Stimulated activated naive CD8-positive, alpha-beta T cell treated with anti-CD3 and anti-CD28 coated beads, Interleukin-15, Interleukin-2, amounts not matched to agents 100 ng/mL and 50 ng/mL, for 24 hours (primary cell): ENCODE results near the gene SLC7A1.

Source experiments
- H3K27ac Mint-ChIP-seq: one replicate; pipeline ENCODE4 v1.8.0; 2021; ENCODE audit warnings: mild to moderate bottlenecking, mixed read lengths
- H3K27me3 Mint-ChIP-seq: one replicate; pipeline ENCODE4 v1.8.0; 2021; ENCODE audit warnings: mixed read lengths
- H3K36me3 Mint-ChIP-seq: one replicate; pipeline ENCODE4 v1.8.0; 2021; ENCODE audit warnings: low read depth, mixed read lengths
- H3K4me1 Mint-ChIP-seq: one replicate; pipeline ENCODE4 v1.8.0; 2021; ENCODE audit warnings: low read depth, mixed read lengths
- H3K4me3 Mint-ChIP-seq: one replicate; pipeline ENCODE4 v1.8.0; 2021; ENCODE audit warnings: mild to moderate bottlenecking, mixed read lengths
- H3K9me3 Mint-ChIP-seq: one replicate; pipeline ENCODE4 v1.8.0; 2021; ENCODE audit warnings: mixed read lengths

SLC7A1 gene

DNA sequence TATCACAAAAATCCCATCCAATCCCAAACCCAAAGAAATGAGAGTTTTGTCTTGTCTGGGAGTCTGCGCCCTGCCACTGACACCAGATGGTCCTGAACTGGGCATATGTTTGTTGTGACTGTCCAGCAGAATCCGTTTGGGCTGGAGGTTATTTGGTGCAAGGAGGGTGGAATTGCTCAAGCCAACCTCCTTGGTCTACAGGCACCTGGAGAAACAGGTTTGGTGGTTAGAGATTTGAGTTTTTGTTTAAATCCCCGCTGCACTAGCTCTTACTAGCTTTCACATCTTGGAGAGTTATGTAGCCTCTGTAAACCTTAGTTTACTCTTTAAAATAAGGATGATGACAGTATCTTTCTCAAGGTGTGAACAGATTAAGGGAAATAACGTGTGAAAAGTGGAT lies 101.7 kb downstream of the SLC7A1 start:
- H3K9me3 Mint-ChIP-seq = no peaks in the 10 kb centered on the region
- H3K27me3 Mint-ChIP-seq = peaks cover 17% of the 10 kb centered on the region
- H3K27ac Mint-ChIP-seq = no peak overlapping the region
- H3K4me1 Mint-ChIP-seq = peaks cover 8% of the 10 kb centered on the region
- no peak overlapping the region for H3K4me3 Mint-ChIP-seq
- H3K36me3 Mint-ChIP-seq = no peaks in the 10 kb centered on the region

DNA sequence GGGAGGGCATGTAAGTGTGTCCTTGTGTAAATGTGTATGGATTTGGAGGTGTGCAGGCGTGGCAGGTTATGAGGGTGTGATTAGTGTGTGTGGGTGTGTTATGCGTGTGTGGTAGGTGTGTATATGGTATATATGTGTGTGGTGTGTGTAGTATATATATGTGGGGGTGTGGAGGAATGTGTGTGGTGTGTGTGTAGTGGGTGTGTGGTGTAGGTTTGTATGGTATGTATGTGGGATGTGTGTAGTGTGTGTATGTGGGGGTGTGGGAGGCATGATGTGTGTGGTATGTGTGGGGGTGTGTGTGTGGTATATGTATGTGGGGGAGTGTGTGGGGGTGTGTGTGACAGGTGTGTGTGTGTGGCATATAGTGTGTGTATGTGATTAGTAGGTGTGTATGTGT lies 104.2 kb downstream of the SLC7A1 start:
- Mint-ChIP-seq H3K9me3 (no peaks in the 10 kb centered on the region), H3K27me3 (peaks cover 12% of the 10 kb centered on the region), H3K27ac (no peak overlapping the region), H3K4me3 (no peak overlapping the region), H3K4me1 (peaks cover 4% of the 10 kb centered on the region), H3K36me3 (no peaks in the 10 kb centered on the region)

DNA sequence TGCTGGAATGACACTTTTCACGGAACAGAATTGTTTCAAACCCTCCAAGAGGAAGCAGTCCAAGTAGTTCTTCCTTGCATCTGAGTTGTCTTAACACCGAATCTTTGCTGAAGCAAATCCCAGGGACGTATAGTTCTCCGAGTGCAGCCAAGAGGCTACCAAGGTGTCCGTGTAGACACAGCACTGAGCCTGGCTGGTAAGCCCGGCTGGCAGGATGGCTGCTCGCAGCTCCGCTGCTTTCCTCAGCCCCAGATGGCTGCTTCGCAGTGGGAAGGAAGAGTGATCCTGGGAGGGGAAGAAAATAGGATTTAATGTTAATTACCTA lies 105.0 kb downstream of the SLC7A1 start:
- H3K36me3 Mint-ChIP-seq = no peaks in the 10 kb centered on the region
- no peaks in the 10 kb centered on the region for H3K4me1 Mint-ChIP-seq
- H3K4me3 Mint-ChIP-seq = no peak overlapping the region
- peaks cover 11% of the 10 kb centered on the region for H3K27me3 Mint-ChIP-seq
- H3K27ac Mint-ChIP-seq = no peak overlapping the region
- no peaks in the 10 kb centered on the region for H3K9me3 Mint-ChIP-seq

DNA sequence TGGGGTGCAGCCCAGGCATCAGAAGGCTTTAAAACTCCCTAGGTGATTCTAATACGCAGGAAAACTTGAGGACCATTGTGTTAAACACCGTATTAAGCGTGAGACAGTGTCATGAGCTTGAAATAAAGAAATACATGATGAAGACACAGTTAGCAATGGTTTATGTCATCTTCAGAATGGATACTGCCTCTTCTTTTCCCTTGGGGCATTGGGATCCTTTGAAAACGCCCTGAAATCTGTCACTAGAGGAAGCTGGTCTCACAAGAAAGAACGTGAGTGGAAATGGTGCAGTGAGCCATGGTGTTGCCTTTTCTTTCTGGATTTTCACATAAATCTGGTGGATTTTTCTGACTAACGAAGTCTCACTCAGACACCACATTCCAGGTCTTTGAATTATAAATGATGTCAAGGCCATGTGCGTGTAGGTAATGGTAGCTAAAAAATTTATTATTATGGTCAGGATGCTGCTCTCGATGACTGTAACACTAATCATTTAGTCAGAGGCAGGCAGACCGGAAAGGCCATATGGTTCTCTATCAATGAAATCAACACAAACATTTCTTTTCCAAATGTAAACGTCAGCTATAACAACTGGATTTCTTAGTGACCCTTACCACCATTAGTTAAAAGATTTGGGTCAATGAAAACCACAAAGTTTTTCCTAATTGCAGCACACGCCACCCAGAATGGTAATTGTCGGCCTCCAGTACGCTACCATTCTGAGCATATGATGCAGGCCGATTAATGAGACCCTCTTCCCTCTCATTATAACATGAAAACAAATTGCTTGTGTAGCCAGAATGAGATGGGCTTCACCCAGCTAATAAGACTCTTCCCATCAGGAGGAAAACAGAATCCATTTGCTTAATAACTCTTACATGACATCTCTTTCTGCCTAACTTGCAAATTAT lies 105.6 kb downstream of the SLC7A1 start:
- Mint-ChIP-seq H3K36me3 (no peaks in the 10 kb centered on the region), H3K9me3 (no peaks in the 10 kb centered on the region), H3K27me3 (peaks cover 11% of the 10 kb centered on the region), H3K27ac (no peak overlapping the region), H3K4me3 (no peak overlapping the region), H3K4me1 (no peaks in the 10 kb centered on the region)

DNA sequence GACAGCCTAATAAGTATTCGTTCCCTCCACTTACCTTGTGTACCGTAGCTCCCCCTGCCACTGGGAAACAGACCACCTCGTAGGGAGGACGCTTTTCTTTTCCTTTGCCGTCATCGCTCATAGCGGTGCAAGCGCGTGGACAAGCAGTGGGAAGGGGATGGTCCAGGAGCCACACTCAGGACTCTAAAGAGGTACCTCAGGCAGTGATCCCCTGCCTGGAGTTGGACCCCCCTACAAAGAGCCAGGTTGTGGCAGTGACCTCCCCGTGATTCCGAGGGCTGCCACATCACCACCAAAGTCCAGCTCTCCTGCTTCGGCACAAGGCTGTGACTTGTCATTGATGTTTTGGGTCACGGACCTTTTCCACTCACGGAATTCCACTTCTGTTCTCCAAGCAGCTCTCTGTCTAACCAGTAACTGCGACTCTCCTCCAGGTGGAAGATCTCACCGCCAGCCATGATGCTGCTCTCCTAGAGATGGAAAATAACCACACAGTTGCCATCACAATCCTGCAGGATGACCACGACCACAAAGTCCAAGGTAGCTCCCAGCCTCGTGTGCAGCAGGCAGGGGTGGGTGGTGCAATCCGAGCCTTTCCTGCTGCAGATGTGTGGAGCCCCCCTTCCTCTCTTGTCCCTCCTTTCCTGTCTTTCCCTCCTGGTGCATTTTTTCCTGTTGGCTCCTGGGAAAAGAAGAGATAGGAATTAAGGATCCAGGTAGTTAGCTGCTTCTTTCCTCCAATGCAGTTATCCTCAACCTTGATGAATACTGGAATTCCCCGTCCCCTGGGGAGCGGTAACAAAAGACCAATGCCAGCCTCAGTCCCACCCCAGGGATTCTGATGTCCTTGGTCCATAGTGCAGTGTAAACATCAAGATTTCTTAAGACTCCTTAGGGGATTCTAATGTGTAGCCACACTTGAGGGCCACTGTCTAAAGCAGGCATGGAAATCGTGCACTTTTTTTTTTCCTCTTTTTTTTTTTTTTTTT lies 107.7 kb downstream of the SLC7A1 start:
- Mint-ChIP-seq H3K4me3 (no peak overlapping the region), H3K27ac (no peak overlapping the region), H3K9me3 (no peaks in the 10 kb centered on the region), H3K36me3 (no peaks in the 10 kb centered on the region), H3K4me1 (no peaks in the 10 kb centered on the region), H3K27me3 (peaks cover 7% of the 10 kb centered on the region)

DNA sequence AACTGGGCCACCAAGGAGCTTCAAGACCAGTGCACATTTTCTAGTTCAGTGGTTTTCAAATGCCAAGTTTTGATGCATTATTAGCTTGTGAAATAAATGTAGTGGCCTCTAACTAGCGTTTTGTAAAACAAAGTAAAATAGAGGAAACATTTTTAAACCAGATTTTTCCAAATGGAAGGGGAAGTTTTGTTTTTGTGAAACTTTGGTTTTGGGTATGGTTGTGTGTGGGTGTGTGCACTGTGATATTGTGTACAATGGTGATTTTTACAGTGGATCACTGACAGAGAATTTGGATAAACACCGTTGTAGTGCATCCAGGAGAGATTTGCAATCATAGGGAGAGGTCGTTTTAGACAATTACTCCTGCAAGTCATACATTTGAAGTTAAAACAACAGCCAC lies 108.9 kb downstream of the SLC7A1 start:
- no peak overlapping the region for H3K4me3 Mint-ChIP-seq
- no peaks in the 10 kb centered on the region for H3K36me3 Mint-ChIP-seq
- H3K9me3 Mint-ChIP-seq = no peaks in the 10 kb centered on the region
- peaks cover 7% of the 10 kb centered on the region for H3K27me3 Mint-ChIP-seq
- no peak overlapping the region for H3K27ac Mint-ChIP-seq
- no peaks in the 10 kb centered on the region for H3K4me1 Mint-ChIP-seq

DNA sequence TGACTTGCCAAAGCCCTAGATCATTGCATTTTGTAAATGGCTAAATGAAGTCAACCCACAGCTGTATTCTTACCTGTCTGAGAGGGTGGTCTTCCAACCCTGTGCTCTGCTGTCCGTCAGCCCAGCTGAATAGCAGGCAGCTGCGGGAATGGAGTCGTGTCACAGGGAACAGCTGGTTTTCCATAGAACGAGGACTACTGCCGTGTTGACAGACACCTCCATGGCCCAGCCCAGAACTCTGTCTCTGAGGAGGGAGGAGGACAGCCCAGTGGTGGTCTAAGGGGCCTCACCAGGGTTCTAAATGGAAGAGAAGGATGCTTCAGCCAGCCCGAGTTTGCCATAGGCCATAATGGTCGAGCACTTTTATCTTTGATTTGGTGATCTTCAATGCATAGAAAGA lies 110.7 kb downstream of the SLC7A1 start:
- no peaks in the 10 kb centered on the region for H3K36me3 Mint-ChIP-seq
- H3K4me3 Mint-ChIP-seq = no peak overlapping the region
- no peaks in the 10 kb centered on the region for H3K9me3 Mint-ChIP-seq
- peaks cover 10% of the 10 kb centered on the region for H3K27me3 Mint-ChIP-seq
- no peak overlapping the region for H3K27ac Mint-ChIP-seq
- H3K4me1 Mint-ChIP-seq = no peaks in the 10 kb centered on the region

DNA sequence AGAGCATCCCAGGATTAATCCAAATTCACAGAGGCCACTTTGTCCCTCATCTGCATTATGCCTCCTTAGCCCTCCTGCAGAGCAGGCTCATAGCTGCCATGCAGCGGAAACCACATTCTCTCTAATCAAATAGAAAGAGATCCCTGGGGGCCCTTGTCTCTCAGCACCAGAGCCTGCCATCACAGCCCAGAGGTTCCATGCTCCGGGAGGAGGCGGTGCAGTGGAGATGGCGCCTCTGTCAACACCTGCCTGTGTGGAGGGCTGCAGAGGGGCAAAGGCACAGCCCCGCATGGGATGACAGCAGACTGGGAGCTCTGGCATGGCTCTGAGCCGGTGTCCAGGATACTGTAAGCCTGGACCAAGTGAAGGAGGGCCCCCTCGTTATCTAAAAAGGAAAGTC lies 111.3 kb downstream of the SLC7A1 start:
- Mint-ChIP-seq H3K4me3 (no peak overlapping the region), H3K27me3 (peaks cover 10% of the 10 kb centered on the region), H3K27ac (no peak overlapping the region), H3K9me3 (no peaks in the 10 kb centered on the region), H3K36me3 (no peaks in the 10 kb centered on the region), H3K4me1 (no peaks in the 10 kb centered on the region)

DNA sequence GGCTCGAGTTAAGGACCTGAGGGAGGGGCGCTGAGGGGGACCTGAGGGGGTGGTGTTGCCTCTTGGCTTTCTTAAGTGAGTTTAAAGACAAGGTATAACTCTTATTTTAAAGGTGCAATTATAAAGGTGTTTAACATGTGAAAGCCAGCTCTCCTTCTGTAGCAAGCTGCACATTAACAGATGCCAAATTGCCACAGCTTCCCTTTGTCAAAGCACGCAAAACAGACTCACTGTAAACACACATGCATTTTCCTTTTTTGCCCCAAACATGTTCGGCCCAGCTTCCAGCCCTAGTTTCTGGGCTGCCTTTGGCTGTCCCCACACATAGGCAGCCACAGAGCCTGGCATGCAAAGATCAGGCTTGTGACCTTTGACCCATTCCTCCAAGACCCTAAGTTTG lies 111.9 kb downstream of the SLC7A1 start:
- Mint-ChIP-seq H3K4me1 (no peaks in the 10 kb centered on the region), H3K27ac (no peak overlapping the region), H3K27me3 (peaks cover 9% of the 10 kb centered on the region), H3K9me3 (no peaks in the 10 kb centered on the region), H3K36me3 (no peaks in the 10 kb centered on the region), H3K4me3 (no peak overlapping the region)

DNA sequence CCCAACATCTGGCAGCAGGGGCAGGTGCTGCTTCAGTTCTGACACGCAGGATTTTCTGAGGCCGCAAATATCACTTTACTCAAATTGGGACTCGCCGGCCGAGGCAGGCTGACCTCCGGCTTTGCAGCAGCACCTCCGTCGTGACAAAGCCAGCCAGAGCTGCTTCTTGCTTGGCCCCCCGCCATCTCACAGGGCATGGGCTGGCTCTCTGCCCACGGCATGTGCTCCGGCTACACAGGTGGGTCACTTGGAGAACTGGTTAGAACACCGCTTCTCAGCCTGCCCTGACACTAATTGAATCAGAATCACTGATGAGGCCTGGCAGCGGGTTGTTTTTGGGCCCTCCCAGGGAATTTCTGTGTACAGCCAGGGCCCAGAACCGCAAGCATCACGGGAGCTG lies 112.3 kb downstream of the SLC7A1 start:
- H3K4me1 Mint-ChIP-seq = no peaks in the 10 kb centered on the region
- H3K36me3 Mint-ChIP-seq = no peaks in the 10 kb centered on the region
- no peaks in the 10 kb centered on the region for H3K9me3 Mint-ChIP-seq
- no peak overlapping the region for H3K4me3 Mint-ChIP-seq
- H3K27ac Mint-ChIP-seq = no peak overlapping the region
- H3K27me3 Mint-ChIP-seq = peaks cover 12% of the 10 kb centered on the region

DNA sequence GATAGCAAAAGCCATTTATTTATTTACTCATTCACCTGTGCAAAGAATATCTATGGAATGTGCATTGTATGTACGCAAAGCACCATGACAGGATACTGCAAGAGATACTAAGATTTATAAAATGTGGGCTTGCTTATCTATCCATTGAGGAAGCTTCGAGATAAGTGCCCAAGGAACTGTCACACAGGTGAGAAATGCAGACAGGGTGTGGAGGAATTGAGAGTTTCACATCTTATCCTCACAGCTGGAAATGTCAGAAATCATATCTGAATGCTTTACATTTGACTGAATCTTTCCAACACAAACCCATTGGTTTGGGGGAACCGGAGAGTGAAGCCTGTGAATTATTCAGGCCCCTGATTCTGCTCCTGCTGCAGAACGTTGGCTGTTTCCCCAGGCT lies 113.0 kb downstream of the SLC7A1 start:
- H3K9me3 Mint-ChIP-seq = no peaks in the 10 kb centered on the region
- H3K27me3 Mint-ChIP-seq = peaks cover 13% of the 10 kb centered on the region
- no peaks in the 10 kb centered on the region for H3K4me1 Mint-ChIP-seq
- H3K36me3 Mint-ChIP-seq = no peaks in the 10 kb centered on the region
- no peak overlapping the region for H3K27ac Mint-ChIP-seq
- no peak overlapping the region for H3K4me3 Mint-ChIP-seq

DNA sequence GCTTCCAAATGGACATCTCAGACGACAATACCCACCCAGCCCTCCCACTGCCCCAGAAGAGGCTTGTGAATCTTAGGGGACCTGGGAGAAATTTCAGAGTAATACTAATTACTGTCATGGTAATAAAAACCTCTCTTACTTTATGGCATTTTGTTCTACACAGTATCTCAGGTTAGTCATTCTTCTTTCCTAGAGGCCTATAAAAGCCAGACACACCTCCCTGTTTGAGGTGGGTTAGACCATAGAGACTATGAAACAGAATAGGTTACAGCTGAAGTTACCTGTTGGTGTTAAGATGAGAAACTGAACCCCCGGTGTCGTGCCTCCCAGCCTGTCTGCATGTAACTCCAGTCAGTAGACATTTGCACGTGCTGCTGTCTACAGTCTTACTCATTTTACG lies 113.9 kb downstream of the SLC7A1 start:
- Mint-ChIP-seq H3K4me3 (no peak overlapping the region), H3K27ac (no peak overlapping the region), H3K36me3 (no peaks in the 10 kb centered on the region), H3K9me3 (no peaks in the 10 kb centered on the region), H3K27me3 (peaks cover 15% of the 10 kb centered on the region), H3K4me1 (no peaks in the 10 kb centered on the region)

DNA sequence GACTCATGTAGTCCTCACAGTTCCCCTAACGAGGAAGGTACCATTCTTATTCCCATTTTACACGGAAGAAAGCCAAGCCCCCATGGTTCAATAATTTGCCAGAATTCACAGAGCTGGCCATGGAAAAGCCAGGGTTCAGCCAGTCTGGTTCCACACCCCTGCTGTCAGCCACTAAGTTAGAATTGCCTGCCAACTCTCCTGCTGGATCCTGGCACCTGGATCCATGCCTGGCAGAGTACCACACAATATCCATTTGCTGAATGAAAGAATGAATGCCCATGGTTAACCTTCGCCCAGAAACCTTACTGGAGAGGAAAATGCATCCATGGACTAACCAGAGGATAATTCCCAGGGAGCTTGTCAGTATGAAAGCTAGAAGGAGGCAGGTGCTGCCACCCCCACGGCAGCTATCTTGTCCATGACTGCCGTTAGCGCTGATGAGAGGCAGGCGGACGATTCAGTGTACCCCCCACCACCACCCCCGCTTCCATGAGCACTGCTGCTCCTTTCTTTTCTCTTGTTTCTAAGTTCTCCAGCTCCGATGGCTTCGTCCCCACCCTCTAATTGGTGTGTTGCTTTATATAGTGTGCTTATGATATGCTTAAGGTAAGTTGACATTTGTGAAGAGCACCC lies 114.5 kb downstream of the SLC7A1 start:
- no peaks in the 10 kb centered on the region for H3K36me3 Mint-ChIP-seq
- H3K4me3 Mint-ChIP-seq = no peak overlapping the region
- H3K27me3 Mint-ChIP-seq = peaks cover 17% of the 10 kb centered on the region
- H3K4me1 Mint-ChIP-seq = no peaks in the 10 kb centered on the region
- no peak overlapping the region for H3K27ac Mint-ChIP-seq
- H3K9me3 Mint-ChIP-seq = no peaks in the 10 kb centered on the region

DNA sequence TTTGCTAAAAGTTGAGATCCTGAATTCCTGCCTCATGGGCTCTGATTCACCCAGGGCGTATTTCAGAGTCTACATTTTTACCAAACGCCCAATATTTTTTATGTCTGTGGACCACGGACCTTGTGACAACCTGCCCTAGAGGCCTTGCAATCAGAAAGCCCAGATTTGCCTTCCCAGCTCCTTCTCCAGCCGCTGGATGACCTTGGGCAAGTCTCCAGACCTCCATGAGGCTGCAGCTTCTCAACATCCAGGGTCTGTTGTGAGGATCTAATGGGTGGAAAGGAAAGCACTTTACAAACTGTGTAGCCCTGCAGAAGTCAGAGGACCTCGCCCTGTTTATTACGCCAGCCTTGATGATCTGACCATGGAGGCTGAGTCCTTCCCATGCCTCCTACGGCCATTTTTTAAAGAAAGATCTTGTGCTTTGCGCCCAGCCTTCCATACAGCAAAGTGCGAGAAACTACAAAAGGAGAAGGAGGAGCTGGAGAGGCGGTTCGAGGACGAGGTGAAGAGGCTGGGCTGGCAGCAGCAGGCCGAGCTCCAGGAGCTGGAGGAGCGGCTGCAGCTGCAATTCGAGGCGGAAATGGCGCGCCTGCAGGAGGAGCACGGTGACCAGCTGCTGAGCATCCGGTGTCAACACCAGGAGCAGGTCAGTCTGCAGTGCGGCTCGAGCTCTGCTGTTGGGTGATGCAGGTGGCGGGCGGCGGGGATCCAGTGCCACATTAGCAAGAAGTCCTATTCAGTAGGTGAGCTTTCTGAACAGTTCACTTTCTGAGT lies 115.6 kb downstream of the SLC7A1 start:
- Mint-ChIP-seq H3K4me1 (no peaks in the 10 kb centered on the region), H3K36me3 (no peaks in the 10 kb centered on the region), H3K27me3 (peaks cover 16% of the 10 kb centered on the region)

More for the DNA sequence above, 115.6 kb downstream of the SLC7A1 start:
- Mint-ChIP-seq H3K9me3 (no peaks in the 10 kb centered on the region), H3K4me3 (no peak overlapping the region), H3K27ac (no peak overlapping the region)
